Transverse colon (tissue), 4 donors: ENCODE results near the gene USP38. TPM values are rescaled to one million over a fixed set of nuclear protein-coding genes. Genes with fewer than 3 reads are reported as not detected.

Experiments used
- DNase-seq: peaks from one replicate; pipeline ENCODE4 v3.0.0-alpha.2; 2019
- H3K27ac ChIP-seq, 4 donors: fragments of 200-600 bp; sonication (generic); 2 replicates each; pipeline ENCODE4 v1.5.1; 2016 to 2018; ENCODE audit warnings: inconsistent platforms in 4 of 4
- H3K27me3 ChIP-seq: fragments of 200-600 bp; sonication (generic); 2 replicates; pipeline ENCODE4 v1.5.1; 2017; ENCODE audit warnings: inconsistent platforms
- H3K36me3 ChIP-seq, 4 donors: fragments of 200-600 bp; sonication (generic); 2 replicates each; pipeline ENCODE4 v1.5.1; 2017 to 2019; ENCODE audit warnings: inconsistent platforms in 4 of 4
- H3K4me1 ChIP-seq, 4 donors: fragments of 200-600 bp; sonication (generic); 2 replicates each; pipeline ENCODE4 v1.5.1; 2017 to 2020; ENCODE audit warnings: inconsistent platforms in 4 of 4
- H3K4me3 ChIP-seq, 4 donors: fragments of 200-600 bp; sonication (generic); 1 replicate in 1 of 4; 2 replicates in 3 of 4; pipeline versions ENCODE4 v1.5.1 to v1.6.1; 2017 to 2019; ENCODE audit warnings: inconsistent platforms in 4 of 4
- H3K9me3 ChIP-seq, 2 donors: fragments of 200-600 bp; sonication (generic); 2 replicates each; pipeline ENCODE4 v1.5.1; 2017 to 2019; ENCODE audit warnings: inconsistent platforms in 2 of 2
- CTCF ChIP-seq, 5 experiments: fragments of 200-600 bp in 3 of 5; fragments of 450-650 bp in 2 of 5; sonication (generic) in 3 of 5; IDR thresholded peaks; 1 replicate in 2 of 5; 2 replicates in 3 of 5; pipeline ENCODE4 v1.5.1; 2016 to 2017; ENCODE audit warnings: antibody characterized with exemption in 5 of 5, inconsistent platforms in 3 of 5, mild to moderate bottlenecking in 2 of 5, moderate library complexity in 1 of 5
- EP300 ChIP-seq: sonication (generic); formaldehyde crosslinking; IDR thresholded peaks from one replicate; pipeline ENCODE4 v1.6.1; 2017; ENCODE audit warnings: antibody characterized with exemption, low read depth
- POLR2A ChIP-seq: fragments of 450-650 bp; IDR thresholded peaks from one replicate; pipeline ENCODE4 v1.6.1; 2016; ENCODE audit warnings: antibody characterized with exemption, mild to moderate bottlenecking, moderate library complexity
- POLR2AphosphoS5 ChIP-seq, 3 donors: sonication (generic); formaldehyde crosslinking; IDR thresholded peaks; one replicate each; pipeline ENCODE4 v1.6.1; 2016; ENCODE audit warnings: antibody characterized with exemption in 3 of 3
- WGBS, 2 donors: methylation state at CpG; one replicate each; pipeline ENCODE4 v1.1.5; 2018; ENCODE audit warnings: low coverage in 1 of 2; 5-methylcytosine and 5-hydroxymethylcytosine counted together
- in situ Hi-C, 4 donors: fragments of 200-750 bp; cut with MboI; loops; one replicate each; pipeline versions ENCODE4 v1.15.0 to v1.15.1; 2017; ENCODE audit warnings: low sequenced_read_pairs in 3 of 4, low pct_ligation_motif_present in 1 of 4, low pct_unique_long_range_greater_than_20kb in 1 of 4
- intact Hi-C: fragments of 100-400 bp; cut with DNase I; formaldehyde crosslinking; loops from one replicate; pipeline ENCODE4 v1.15.1; 2023; ENCODE audit warnings: low total_unique reads
- total RNA-seq, 4 donors: library from RNA; depleted of rRNA; stranded (reverse); fragments of >200 nt; gene quantifications; one replicate each; pipeline ENCODE4 v1.1.0, GENCODE V29; 2016

USP38 gene
- total RNA-seq, 4 donors from 2014 or later = 25.9 to 47.8 (median 41.4) TPM

GRCh38 chr4:143184217-143184502 lies 557 bp upstream of the USP38 start:
- Histone ChIP-seq H3K4me3 (peak overlapping the region; percentile 72 to 91 (median 82)), H3K9me3 (no peaks in the 10 kb centered on the region), H3K27ac (peak overlapping the region; percentile 96 to 98 (median 96)), H3K4me1 (peaks cover 4 to 40% (median 25%) of the 10 kb centered on the region in 4 donors), H3K27me3 (no peaks in the 10 kb centered on the region), H3K36me3 (no peaks in the 10 kb centered on the region)
- 0 to 2% methylated on average over 9 to 11 of the region's 11 CpGs for WGBS, 2 donors
- no peak for DNase-seq
- intact Hi-C loops (no loop called here), in situ Hi-C loops (loop anchor here in 1 of 4 donors (25.0 kb wide), 1 partner anchor 197 kb away; no protein-coding TSS in a partner anchor)
- TF ChIP-seq CTCF (IDR thresholded peaks at IDR 0.05) (no peak), POLR2AphosphoS5 (IDR thresholded peaks at IDR 0.05) (no peak), POLR2A (no peak), EP300 (no peak)

- in situ Hi-C loops (loop anchor here in 1 of 4 donors (25.0 kb wide), 1 partner anchor 198 kb away; no protein-coding TSS in a partner anchor), intact Hi-C loops (no loop called here)
- Histone ChIP-seq H3K27me3 (no peaks in the 10 kb centered on the region), H3K9me3 (no peaks in the 10 kb centered on the region), H3K27ac (peak overlapping the region; percentile 96 to 98 (median 96)), H3K4me1 (peaks cover 11 to 53% (median 33%) of the 10 kb centered on the region in 4 donors), H3K4me3 (peak overlapping the region; percentile 72 to 91 (median 82)), H3K36me3 (no peaks in the 10 kb centered on the region)
- 0% methylated on average over 40 of the region's 50 CpGs; no CpG with 5 or more reads in 1 of the 2 donors for WGBS, 2 donors
- TF ChIP-seq POLR2A (no peak), CTCF (IDR thresholded peaks at IDR 0.05) (no peak), POLR2AphosphoS5 (IDR thresholded peaks at IDR 0.05) (no peak), EP300 (no peak)
- peak; percentile 16 for DNase-seq
These were observed 763 bp downstream of the USP38 start for GRCh38 chr4:143185253-143186107.

- Histone ChIP-seq H3K27me3 (no peaks in the 10 kb centered on the region), H3K9me3 (no peaks in the 10 kb centered on the region), H3K4me3 (peak overlapping the region; percentile 72 to 91 (median 82)), H3K36me3 (peaks cover 0 to 2% (median 0%) of the 10 kb centered on the region in 4 donors), H3K4me1 (peaks cover 11 to 57% (median 33%) of the 10 kb centered on the region in 4 donors), H3K27ac (peak overlapping the region; percentile 96 to 98 (median 96))
- in situ Hi-C loops (loop anchor here in 1 of 4 donors (25.0 kb wide), 1 partner anchor 199 kb away; no protein-coding TSS in a partner anchor), intact Hi-C loops (no loop called here)
- 0 to 1% methylated on average over 6 of the region's 6 CpGs for WGBS, 2 donors
- TF ChIP-seq EP300 (no peak), CTCF (IDR thresholded peaks at IDR 0.05) (no peak), POLR2AphosphoS5 (IDR thresholded peaks at IDR 0.05) (no peak), POLR2A (no peak)
- DNase-seq = no peak
These were observed 1.5 kb downstream of the USP38 start for GRCh38 chr4:143186212-143186611.

GRCh38 chr4:143186649-143187048 lies 1.9 kb downstream of the USP38 start:
- TF ChIP-seq EP300 (no peak), CTCF (IDR thresholded peaks at IDR 0.05) (no peak), POLR2AphosphoS5 (IDR thresholded peaks at IDR 0.05) (no peak), POLR2A (no peak)
- Histone ChIP-seq H3K4me3 (peak overlapping the region; percentile 72 to 91 (median 82)), H3K4me1 (peaks cover 11 to 60% (median 33%) of the 10 kb centered on the region in 4 donors), H3K27ac (peak overlapping the region; percentile 96 to 98 (median 96)), H3K36me3 (peaks cover 0 to 6% (median 2%) of the 10 kb centered on the region in 4 donors), H3K9me3 (no peaks in the 10 kb centered on the region), H3K27me3 (no peaks in the 10 kb centered on the region)
- WGBS, 2 donors = 2 to 3% methylated on average over 5 to 7 of the region's 7 CpGs
- DNase-seq = no peak
- intact Hi-C loops = no loop called here
- in situ Hi-C loops = loop anchor here in 1 of 4 donors (25.0 kb wide), 1 partner anchor 199 kb away; no protein-coding TSS in a partner anchor
